K562 (cell line): Measurements from ENCODE around the gene POC1B. TPM values are rescaled to one million over a fixed set of nuclear protein-coding genes. Genes with fewer than 3 reads are reported as not detected.

Experiments
- CSDE1 ChIP-seq, 2 experiments: fragments of 450-650 bp; IDR thresholded peaks; 2 replicates each; pipeline ENCODE4 v1.6.1; 2016; ENCODE audit warnings: mild to moderate bottlenecking in 1 of 2
- HNRNPLL ChIP-seq: fragments of 200-400 bp; formaldehyde crosslinking; IDR thresholded peaks from 2 replicates; pipeline ENCODE4 v1.6.1; 2017; ENCODE audit warnings: low read length, low read depth, mild to moderate bottlenecking; ENCODE audit not compliant: poor library complexity, severe bottlenecking
- JUND ChIP-seq, 2 experiments: IDR thresholded peaks; 2 replicates in 1 of 2; 3 replicates in 1 of 2; pipeline ENCODE4 v1.6.1; 2011; ENCODE audit warnings: borderline replicate concordance in 2 of 2, low read depth in 2 of 2, low read length in 2 of 2, improper control_type of control experiment in 1 of 2, missing biosample characterization in 1 of 2, missing genetic modification characterization in 1 of 2, missing genetic modification reagents in 1 of 2
- REST ChIP-seq, 2 experiments: fragments of 450-650 bp; formaldehyde crosslinking in 1 of 2; IDR thresholded peaks; 2 replicates each; pipeline versions ENCODE4 v1.4.0 to v1.6.1; 2014 to 2020; ENCODE audit warnings: mild to moderate bottlenecking in 2 of 2, borderline replicate concordance in 1 of 2, low read depth in 1 of 2
- SIN3B ChIP-seq: fragments of 450-650 bp; IDR thresholded peaks from 2 replicates; pipeline ENCODE4 v1.6.1; 2017; ENCODE audit warnings: low read depth, mild to moderate bottlenecking, moderate library complexity
- SMARCE1 ChIP-seq: fragments of 450-650 bp; IDR thresholded peaks from 2 replicates; pipeline ENCODE4 v1.7.1; 2016; ENCODE audit warnings: mild to moderate bottlenecking
- THAP7 ChIP-seq: fragments of 250-450 bp; sonication (Bioruptor Pico); IDR thresholded peaks from 2 replicates; pipeline ENCODE4 v1.5.0; 2021
- ZNF175 ChIP-seq: fragments of 200-800 bp; sonication (Bioruptor generic); IDR thresholded peaks from 2 replicates; pipeline ENCODE4 v1.6.1; 2016; ENCODE audit warnings: low read depth, mild to moderate bottlenecking, missing genetic modification characterization, missing compliant biosample characterization
- ZNF41 ChIP-seq: fragments of 250-450 bp; sonication (Bioruptor Pico); conservative IDR thresholded peaks from 2 replicates; pipeline ENCODE4 v1.4.0; 2020; ENCODE audit warnings: mild to moderate bottlenecking
- polyA plus RNA-seq, 8 experiments: library from polyadenylated mRNA; depleted of rRNA in 4 of 8; stranded (reverse) in 5 of 8; unstranded in 3 of 8; fragments of >200 nt; fragmentation: Nextera tagmentation in 2 of 8; fragmentation: Illumina TruSeq in 1 of 8; extraction: Ambion mirVana in 2 of 8; extraction: Trizol in 1 of 8; gene quantifications; 2 replicates each; pipeline versions ENCODE4 v1.2.1 to v1.2.3, GENCODE V29; 2011 to 2014; ENCODE audit warnings: inconsistent platforms in 1 of 8, missing spikeins in 1 of 8
- total RNA-seq, 7 experiments: library from RNA; depleted of rRNA in 6 of 7; stranded (reverse); fragments of >200 nt in 6 of 7; fragmentation: Illumina TruSeq in 2 of 7; extraction: Trizol in 2 of 7; gene quantifications; 2 replicates each; pipeline versions ENCODE4 v1.2.1 to v1.2.3, GENCODE V29; 2011 to 2021; ENCODE audit warnings: low replicate concordance in 1 of 7
- TF ChIP-seq, protein P1 (sequence below): sonication (generic); formaldehyde crosslinking; IDR thresholded peaks from 2 replicates; pipeline ENCODE4 v1.8.1; 2023; ENCODE audit warnings: mild to moderate bottlenecking, missing genetic modification reagents
- TF ChIP-seq, protein P2 (sequence below): IDR thresholded peaks from 3 replicates; pipeline ENCODE4 v1.6.1; 2011; ENCODE audit warnings: borderline replicate concordance, mild to moderate bottlenecking, moderate library complexity; ENCODE audit not compliant: insufficient read length; ENCODE audit errors: extremely low read depth

The POC1B gene
- total and polyA plus RNA-seq, 9 of the 15 experiments (the other 6 are each of a cell fraction or from before 2014, with no cell fraction given), result 4.5 to 16.1 (median 10.4) TPM

DNA sequence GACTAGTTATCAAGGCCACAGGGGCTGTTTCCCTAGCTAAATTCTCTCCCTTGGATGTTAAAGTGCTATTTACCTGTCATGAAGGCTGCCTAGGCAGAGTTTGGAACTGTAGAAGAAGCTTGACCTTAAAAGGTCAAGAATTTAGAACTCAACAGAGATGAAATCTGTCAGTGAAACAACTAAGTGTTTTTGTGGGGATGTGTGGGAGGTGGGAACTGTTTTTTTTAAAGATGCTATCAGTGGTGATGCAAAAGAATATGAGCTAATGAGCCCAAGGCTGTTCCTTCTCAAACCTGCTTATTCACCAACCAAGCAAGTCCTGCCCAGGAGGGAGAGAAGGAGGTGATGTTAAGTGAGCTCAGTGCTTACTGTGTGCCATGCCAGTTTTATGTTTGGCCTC, 40.8 kb upstream of the POC1B start (continued):
- TF ChIP-seq REST (IDR thresholded peaks at IDR 0.05; ENCODE audit: borderline replicate concordance) (no peak), REST (CRISPR knock-in tag; IDR thresholded peaks at IDR 0.05; ENCODE audit: low read depth) (no peak), THAP7 (CRISPR knock-in tag) (no peak), ZNF175 (CRISPR knock-in tag) (no peak), SMARCE1 (peak; percentile 88; the same call in 1 of the 2 replicates), HNRNPLL (no peak), CSDE1 (IDR thresholded peaks at IDR 0.05) (no peak), ZNF41 (no peak), SIN3B (no peak), JUND (IDR thresholded peaks at IDR 0.05; ENCODE audit: borderline replicate concordance, low read depth, low read length) (peak; percentile 62), JUND (tag; IDR thresholded peaks at IDR 0.05; ENCODE audit: borderline replicate concordance, low read depth, low read length) (peak; percentile 37; the same call in 1 of the 3 replicates)
- TF ChIP-seq, protein P1, sequence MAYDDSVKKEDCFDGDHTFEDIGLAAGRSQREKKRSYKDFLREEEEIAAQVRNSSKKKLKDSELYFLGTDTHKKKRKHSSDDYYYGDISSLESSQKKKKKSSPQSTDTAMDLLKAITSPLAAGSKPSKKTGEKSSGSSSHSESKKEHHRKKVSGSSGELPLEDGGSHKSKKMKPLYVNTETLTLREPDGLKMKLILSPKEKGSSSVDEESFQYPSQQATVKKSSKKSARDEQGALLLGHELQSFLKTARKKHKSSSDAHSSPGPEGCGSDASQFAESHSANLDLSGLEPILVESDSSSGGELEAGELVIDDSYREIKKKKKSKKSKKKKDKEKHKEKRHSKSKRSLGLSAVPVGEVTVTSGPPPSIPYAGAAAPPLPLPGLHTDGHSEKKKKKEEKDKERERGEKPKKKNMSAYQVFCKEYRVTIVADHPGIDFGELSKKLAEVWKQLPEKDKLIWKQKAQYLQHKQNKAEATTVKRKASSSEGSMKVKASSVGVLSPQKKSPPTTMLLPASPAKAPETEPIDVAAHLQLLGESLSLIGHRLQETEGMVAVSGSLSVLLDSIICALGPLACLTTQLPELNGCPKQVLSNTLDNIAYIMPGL (CRISPR knock-in tag), result no peak
- TF ChIP-seq, protein P2, sequence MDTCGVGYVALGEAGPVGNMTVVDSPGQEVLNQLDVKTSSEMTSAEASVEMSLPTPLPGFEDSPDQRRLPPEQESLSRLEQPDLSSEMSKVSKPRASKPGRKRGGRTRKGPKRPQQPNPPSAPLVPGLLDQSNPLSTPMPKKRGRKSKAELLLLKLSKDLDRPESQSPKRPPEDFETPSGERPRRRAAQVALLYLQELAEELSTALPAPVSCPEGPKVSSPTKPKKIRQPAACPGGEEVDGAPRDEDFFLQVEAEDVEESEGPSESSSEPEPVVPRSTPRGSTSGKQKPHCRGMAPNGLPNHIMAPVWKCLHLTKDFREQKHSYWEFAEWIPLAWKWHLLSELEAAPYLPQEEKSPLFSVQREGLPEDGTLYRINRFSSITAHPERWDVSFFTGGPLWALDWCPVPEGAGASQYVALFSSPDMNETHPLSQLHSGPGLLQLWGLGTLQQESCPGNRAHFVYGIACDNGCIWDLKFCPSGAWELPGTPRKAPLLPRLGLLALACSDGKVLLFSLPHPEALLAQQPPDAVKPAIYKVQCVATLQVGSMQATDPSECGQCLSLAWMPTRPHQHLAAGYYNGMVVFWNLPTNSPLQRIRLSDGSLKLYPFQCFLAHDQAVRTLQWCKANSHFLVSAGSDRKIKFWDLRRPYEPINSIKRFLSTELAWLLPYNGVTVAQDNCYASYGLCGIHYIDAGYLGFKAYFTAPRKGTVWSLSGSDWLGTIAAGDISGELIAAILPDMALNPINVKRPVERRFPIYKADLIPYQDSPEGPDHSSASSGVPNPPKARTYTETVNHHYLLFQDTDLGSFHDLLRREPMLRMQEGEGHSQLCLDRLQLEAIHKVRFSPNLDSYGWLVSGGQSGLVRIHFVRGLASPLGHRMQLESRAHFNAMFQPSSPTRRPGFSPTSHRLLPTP, result no peak
